HG02973 (cell line): ENCODE data around the gene GFRA1.

Experiments
- ATAC-seq: cut with Tn5 transposase; IDR thresholded peaks from one replicate; pipeline ENCODE4 v1.9.1; 2021; ENCODE audit warnings: moderate library complexity; ENCODE audit not compliant: unreplicated experiment

GFRA1 gene

GRCh38 chr10:116272440-116273283 lies at the start of gene GFRA1:
TSS of gene GFRA1 (minus strand) at chr10:116273206. CDS start at chr10:116272029, 1,177 bp downstream.
- ATAC-seq: no peak

- peak; percentile 49 for ATAC-seq
Observed at GRCh38 chr10:116316503-116316902, 43.5 kb upstream of the GFRA1 start.

GRCh38 chr10:116312548-116312947 lies 39.5 kb upstream of the GFRA1 start:
- ATAC-seq: no peak

- ATAC-seq: no peak
Observed at GRCh38 chr10:116311706-116312490, 38.9 kb upstream of the GFRA1 start.

GRCh38 chr10:116311016-116311415 lies 38.0 kb upstream of the GFRA1 start:
- ATAC-seq: no peak

- no peak for ATAC-seq
Observed at GRCh38 chr10:116307455-116307854, 34.4 kb upstream of the GFRA1 start.

- no peak for ATAC-seq
Observed at GRCh38 chr10:116306847-116307246, 33.8 kb upstream of the GFRA1 start.

- ATAC-seq: no peak
Observed at GRCh38 chr10:116304923-116305322, 31.9 kb upstream of the GFRA1 start.

- ATAC-seq: no peak
Observed at GRCh38 chr10:116300542-116300941, 27.5 kb upstream of the GFRA1 start.

GRCh38 chr10:116298586-116298985 lies 25.6 kb upstream of the GFRA1 start:
- no peak for ATAC-seq

- no peak for ATAC-seq
Observed at GRCh38 chr10:116296291-116296721, 23.3 kb upstream of the GFRA1 start.

- no peak for ATAC-seq
Observed at GRCh38 chr10:116292493-116292892, 19.5 kb upstream of the GFRA1 start.

GRCh38 chr10:116289652-116290051 lies 16.6 kb upstream of the GFRA1 start:
- no peak for ATAC-seq

- peak; percentile 68 for ATAC-seq
Observed at GRCh38 chr10:116287906-116288501, 15.0 kb upstream of the GFRA1 start.

- ATAC-seq: no peak
Observed at GRCh38 chr10:116286626-116287200, 13.7 kb upstream of the GFRA1 start.

GRCh38 chr10:116281775-116282174 lies 8.8 kb upstream of the GFRA1 start:
- ATAC-seq: no peak

- ATAC-seq: no peak
Observed at GRCh38 chr10:116278846-116279245, 5.8 kb upstream of the GFRA1 start.

GRCh38 chr10:116276981-116277380 lies 4.0 kb upstream of the GFRA1 start:
- no peak for ATAC-seq

GRCh38 chr10:116274064-116274904 lies 1.3 kb upstream of the GFRA1 start:
- no peak for ATAC-seq
